HG02571 (cell line): Measurements from ENCODE around the gene SPATA31D3.
A peak's percentile ranks its signal among the peaks of the same experiment; 100 is the strongest.
"Not testable (repeated sequence)": the region's sequence is repeated elsewhere in the genome, so short reads cannot be mapped to it uniquely, and the experiment has no call there.

ENCODE experiments used
- ATAC-seq: cut with Tn5 transposase; IDR thresholded peaks from one replicate; pipeline ENCODE4 v1.9.1; 2021; ENCODE audit warnings: mild to moderate bottlenecking, moderate library complexity; ENCODE audit not compliant: unreplicated experiment

SPATA31D3 gene

DNA sequence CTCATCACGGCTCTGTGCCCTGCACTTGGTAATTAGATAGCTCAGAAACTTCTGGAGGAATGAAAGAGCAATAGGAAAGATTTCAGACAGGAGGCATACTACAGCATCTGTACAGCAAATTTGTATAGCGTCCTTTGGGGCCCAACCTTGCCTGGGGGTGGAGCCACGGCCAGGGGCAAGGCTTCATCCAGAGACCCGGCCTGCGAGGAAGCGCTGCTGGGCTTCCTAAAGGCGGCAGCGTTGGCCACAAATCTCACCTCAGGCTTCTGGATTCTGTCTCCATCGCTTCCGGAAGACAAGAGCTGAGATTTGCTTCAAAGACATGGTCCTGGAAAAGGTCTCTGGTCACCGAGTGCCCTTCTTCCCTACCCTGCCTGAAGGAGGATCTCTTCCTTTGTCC is 33.1 kb downstream of the SPATA31D3 start:
- no peak for ATAC-seq

GRCh38 chr9:81979196-81979595 is 35.9 kb downstream of the SPATA31D3 start:
- ATAC-seq, result peak; percentile 74

DNA sequence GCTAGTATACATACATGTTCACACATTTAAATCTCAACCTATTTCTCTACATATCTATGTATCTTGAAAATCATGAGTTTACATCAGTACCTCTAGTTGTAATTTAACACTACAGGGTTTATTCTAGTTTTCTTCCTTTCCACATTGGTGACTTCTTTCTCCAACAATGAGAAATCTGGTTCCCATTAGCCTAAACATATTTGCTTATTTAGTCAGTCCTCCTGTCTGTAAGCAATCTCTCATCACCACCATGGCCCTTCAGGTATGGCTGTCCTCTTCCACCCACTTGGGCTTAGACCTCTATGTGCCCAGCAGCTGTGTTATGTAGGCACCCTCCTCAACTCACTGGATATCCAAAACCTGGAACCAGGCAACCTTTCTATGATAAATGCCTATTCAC is 37.3 kb downstream of the SPATA31D3 start:
- ATAC-seq, result no peak

DNA sequence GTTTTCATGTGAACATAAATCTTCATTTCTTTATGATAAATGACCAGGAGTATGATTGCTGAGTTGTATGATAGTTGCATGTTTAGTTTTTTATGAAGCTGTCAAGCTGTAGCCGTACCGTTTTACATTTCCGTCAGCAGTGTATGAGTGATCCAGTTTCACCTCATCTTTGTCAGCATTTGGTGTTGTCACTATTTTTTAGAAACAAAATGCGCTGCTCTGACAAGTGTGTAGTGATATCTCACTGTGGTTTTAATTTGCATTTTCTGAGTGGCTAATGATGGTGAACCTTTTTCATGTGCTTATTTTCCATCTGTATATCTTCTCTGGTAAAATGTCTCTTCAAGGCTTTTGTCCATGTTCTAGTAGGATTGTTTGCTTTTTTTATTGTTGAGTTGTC is 38.6 kb downstream of the SPATA31D3 start:
- ATAC-seq, result no peak

- ATAC-seq, result no peak
Observed at GRCh38 chr9:81984928-81985327, 41.6 kb downstream of the SPATA31D3 start.

DNA sequence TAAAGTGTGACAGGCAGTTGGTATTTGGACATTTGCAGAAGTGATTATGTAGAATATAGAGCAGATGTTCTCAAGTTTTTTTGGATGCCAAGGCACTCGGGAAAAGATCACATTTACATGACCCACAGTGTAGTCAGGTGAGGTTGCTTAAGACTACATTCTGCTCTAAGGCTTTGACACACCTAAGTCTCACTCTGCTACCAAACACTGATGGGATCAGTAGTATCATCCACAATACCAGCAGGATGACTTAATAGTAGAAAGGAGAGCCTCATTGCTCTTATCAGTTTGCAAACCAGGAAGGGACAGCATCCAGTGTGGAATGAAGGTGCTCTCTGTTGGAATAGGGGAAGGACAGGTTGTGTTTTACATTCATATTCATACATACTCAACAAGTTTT is 42.8 kb downstream of the SPATA31D3 start:
- ATAC-seq, result no peak

DNA sequence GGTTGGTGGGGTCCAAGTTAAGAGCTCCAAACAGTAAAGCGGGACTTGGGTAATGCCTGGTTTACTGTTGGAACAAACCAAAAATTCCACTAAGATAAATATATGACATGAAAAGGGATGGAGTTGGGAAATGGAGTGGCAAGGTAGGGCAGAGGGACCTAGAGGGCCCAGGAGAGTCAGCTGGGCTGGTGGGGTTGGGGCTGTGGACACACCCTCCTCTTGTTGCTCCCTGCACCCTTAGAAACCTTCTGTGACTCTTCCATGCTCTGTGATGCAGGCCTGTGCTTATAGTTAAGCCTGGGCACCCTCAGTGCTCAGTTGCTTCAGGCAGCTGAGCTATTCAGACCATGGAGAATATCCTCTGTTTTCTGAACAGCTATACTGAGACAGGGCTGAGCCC is 45.2 kb downstream of the SPATA31D3 start, which contains the start of gene SPATA31D1:
TSS of gene SPATA31D1 (plus strand) at position 301 of the 400 bp plus-strand sequence. CDS start at position 348, 47 bp downstream.
- not testable (repeated sequence) for ATAC-seq

DNA sequence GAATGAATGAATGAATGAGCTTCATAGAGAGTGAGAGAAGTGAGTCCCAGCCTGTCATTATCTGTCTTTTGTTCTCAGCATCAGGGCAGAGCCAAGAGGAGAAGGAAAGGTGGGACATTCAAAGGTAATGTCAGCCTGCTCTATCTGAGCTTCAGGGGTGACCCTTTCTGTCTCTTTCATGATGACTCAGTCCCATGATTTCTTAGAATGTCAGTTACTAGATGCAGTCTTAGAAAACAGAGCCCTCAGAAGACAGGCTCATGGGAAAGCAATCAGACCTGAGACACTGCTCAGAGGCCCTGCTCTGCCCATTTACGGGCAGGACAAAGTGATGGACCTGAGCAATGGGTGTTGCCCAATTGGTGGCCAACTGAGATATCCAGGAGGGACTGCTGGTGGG is 46.4 kb downstream of the SPATA31D3 start:
- ATAC-seq, result no peak

DNA sequence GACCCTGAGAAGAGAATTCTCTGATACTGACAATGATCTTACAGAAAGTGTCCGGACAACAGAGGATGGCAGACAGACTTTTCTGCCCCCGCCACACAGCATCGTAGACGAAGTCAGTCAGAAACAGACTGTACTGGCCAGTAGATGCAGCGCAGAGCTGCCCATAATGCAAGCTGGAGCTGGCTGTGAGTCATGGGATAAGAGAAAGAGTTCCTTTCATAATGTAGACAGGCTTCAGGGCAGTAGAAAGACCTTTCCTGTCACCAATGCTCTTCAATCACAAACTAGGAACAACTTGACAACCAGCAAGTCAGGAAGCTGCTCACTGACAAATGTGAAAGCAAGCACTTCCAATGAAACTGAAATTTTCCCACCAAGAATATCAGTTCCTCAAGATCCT is 50.4 kb downstream of the SPATA31D3 start:
- no peak for ATAC-seq
